Measurements from ENCODE around the gene MOB2. TPM values are rescaled to one million over a fixed set of nuclear protein-coding genes. Genes with fewer than 3 reads are reported as not detected.

Gene MOB2
- total and polyA plus RNA-seq, 9 donors, result 28.5 to 50.1 (median 32.0) TPM

GRCh38 chr11:1448882-1449281, 37.7 kb downstream of the MOB2 start:
- TF ChIP-seq EP300 (IDR thresholded peaks at IDR 0.05), result no peak
- no peak for TF ChIP-seq POLR2A (IDR thresholded peaks at IDR 0.05)
- no peak for TF ChIP-seq CTCF (IDR thresholded peaks at IDR 0.05)
- H3K27me3 ChIP-seq, result no peaks in the 10 kb centered on the region
- 76 to 83% (median 78%) methylated on average over 24 of the region's 24 CpGs for WGBS, 3 donors
- H3K4me3 ChIP-seq, result no peak overlapping the region
- no peaks in the 10 kb centered on the region for H3K36me3 ChIP-seq
- DNase-seq, result no peak
- H3K4me1 ChIP-seq (ENCODE audit: insufficient read depth), result no peaks in the 10 kb centered on the region
- no peaks in the 10 kb centered on the region for H3K9me3 ChIP-seq
- intact Hi-C loops (cut with DNase I), result no loop called here
- no peak overlapping the region for H3K27ac ChIP-seq

GRCh38 chr11:1447845-1448825, 38.4 kb downstream of the MOB2 start:
- intact Hi-C loops (cut with DNase I), result no loop called here
- no peaks in the 10 kb centered on the region for H3K36me3 ChIP-seq
- H3K9me3 ChIP-seq, result no peaks in the 10 kb centered on the region
- H3K27me3 ChIP-seq, result no peaks in the 10 kb centered on the region
- 78 to 80% (median 79%) methylated on average over 41 to 49 of the region's 49 CpGs for WGBS, 3 donors
- H3K4me3 ChIP-seq, result no peak overlapping the region
- no peak for TF ChIP-seq POLR2A (IDR thresholded peaks at IDR 0.05)
- TF ChIP-seq CTCF (IDR thresholded peaks at IDR 0.05), result no peak
- TF ChIP-seq EP300 (IDR thresholded peaks at IDR 0.05), result no peak
- H3K27ac ChIP-seq, result no peak overlapping the region
- DNase-seq, result no peak
- H3K4me1 ChIP-seq (ENCODE audit: insufficient read depth), result no peaks in the 10 kb centered on the region

- no peaks in the 10 kb centered on the region for H3K4me1 ChIP-seq (ENCODE audit: insufficient read depth)
- DNase-seq, result no peak
- intact Hi-C loops (cut with DNase I), result no loop called here
- WGBS, 3 donors, result 63 to 77% (median 73%) methylated on average over 8 to 9 of the region's 9 CpGs
- no peak overlapping the region for H3K4me3 ChIP-seq
- H3K36me3 ChIP-seq, result no peaks in the 10 kb centered on the region
- H3K9me3 ChIP-seq, result no peaks in the 10 kb centered on the region
- H3K27me3 ChIP-seq, result no peaks in the 10 kb centered on the region
- TF ChIP-seq CTCF (IDR thresholded peaks at IDR 0.05) (no peak), POLR2A (IDR thresholded peaks at IDR 0.05) (no peak), EP300 (IDR thresholded peaks at IDR 0.05) (no peak)
- no peak overlapping the region for H3K27ac ChIP-seq
These were observed 40.0 kb downstream of the MOB2 start for GRCh38 chr11:1446623-1447022.

GRCh38 chr11:1445741-1446445, 40.7 kb downstream of the MOB2 start:
- WGBS, 3 donors, result 83 to 85% (median 85%) methylated on average over 27 to 30 of the region's 30 CpGs
- Histone ChIP-seq H3K4me3 (no peak overlapping the region), H3K4me1 (ENCODE audit: insufficient read depth) (no peaks in the 10 kb centered on the region), H3K27ac (no peak overlapping the region), H3K36me3 (no peaks in the 10 kb centered on the region), H3K9me3 (no peaks in the 10 kb centered on the region), H3K27me3 (no peaks in the 10 kb centered on the region)
- intact Hi-C loops (cut with DNase I), result no loop called here
- TF ChIP-seq CTCF (IDR thresholded peaks at IDR 0.05), result no peak
- no peak for TF ChIP-seq EP300 (IDR thresholded peaks at IDR 0.05)
- TF ChIP-seq POLR2A (IDR thresholded peaks at IDR 0.05), result no peak
- DNase-seq, result no peak

Data from ovary (tissue), 9 donors.